Stomach smooth muscle (tissue), 2 donors: Measurements from ENCODE around the gene DRC1.

Experiments used
- H3K27ac ChIP-seq: one replicate; pipeline ENCODE4 v1.7.0; 2013; ENCODE audit warnings: mild to moderate bottlenecking, low read length, inconsistent platforms
- H3K27me3 ChIP-seq, 2 donors: one replicate each; pipeline ENCODE4 v1.7.0; 2013; ENCODE audit warnings: low read length in 2 of 2; ENCODE audit not compliant: insufficient read depth in 2 of 2, control insufficient read depth in 1 of 2
- H3K36me3 ChIP-seq, 2 donors: one replicate each; pipeline ENCODE4 v1.7.0; 2013; ENCODE audit warnings: low read length in 2 of 2; ENCODE audit not compliant: control insufficient read depth in 2 of 2, insufficient read depth in 2 of 2
- H3K4me1 ChIP-seq: one replicate; pipeline ENCODE4 v1.7.0; 2013; ENCODE audit warnings: low read length; ENCODE audit not compliant: control insufficient read depth, insufficient read depth
- H3K4me3 ChIP-seq, 2 donors: one replicate each; pipeline ENCODE4 v1.7.0; 2013; ENCODE audit warnings: low read length in 2 of 2
- H3K9ac ChIP-seq, 2 donors: one replicate each; pipeline ENCODE4 v1.7.0; 2013; ENCODE audit warnings: low read length in 2 of 2, mild to moderate bottlenecking in 1 of 2
- H3K9me3 ChIP-seq, 2 donors: one replicate each; pipeline ENCODE4 v1.7.0; 2013; ENCODE audit warnings: low read length in 2 of 2; ENCODE audit not compliant: control insufficient read depth in 2 of 2
- donor health status: healthy.
- donor health status: Pancreatic carcinoma.

The DRC1 gene

DNA sequence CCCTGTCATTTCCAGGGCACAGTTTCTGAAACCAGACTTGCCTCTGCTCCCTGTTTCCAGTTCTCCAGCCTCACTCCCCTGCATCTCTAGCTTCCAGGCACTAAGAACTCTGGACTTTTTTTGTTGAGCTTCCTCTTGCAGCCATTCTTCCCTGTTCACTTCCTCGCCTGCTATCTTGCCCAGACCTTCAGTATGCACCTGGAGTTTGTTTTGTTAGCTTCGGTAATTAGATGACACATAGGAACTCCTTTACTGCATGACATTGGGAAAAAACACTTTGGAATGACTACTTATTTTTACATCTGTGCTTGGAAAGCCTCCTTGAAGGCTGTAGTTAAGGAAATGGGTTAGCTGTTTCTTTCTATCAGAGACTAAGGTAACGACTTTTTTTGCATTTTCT is 41.0 kb downstream of the DRC1 start:
- H3K9ac ChIP-seq = no peak overlapping the region
- H3K9me3 ChIP-seq = no peaks in the 10 kb centered on the region
- no peak overlapping the region for H3K4me3 ChIP-seq
- no peak overlapping the region for H3K27ac ChIP-seq
- no peaks in the 10 kb centered on the region for H3K4me1 ChIP-seq
- no peaks in the 10 kb centered on the region for H3K36me3 ChIP-seq
- H3K27me3 ChIP-seq = no peaks in the 10 kb centered on the region

DNA sequence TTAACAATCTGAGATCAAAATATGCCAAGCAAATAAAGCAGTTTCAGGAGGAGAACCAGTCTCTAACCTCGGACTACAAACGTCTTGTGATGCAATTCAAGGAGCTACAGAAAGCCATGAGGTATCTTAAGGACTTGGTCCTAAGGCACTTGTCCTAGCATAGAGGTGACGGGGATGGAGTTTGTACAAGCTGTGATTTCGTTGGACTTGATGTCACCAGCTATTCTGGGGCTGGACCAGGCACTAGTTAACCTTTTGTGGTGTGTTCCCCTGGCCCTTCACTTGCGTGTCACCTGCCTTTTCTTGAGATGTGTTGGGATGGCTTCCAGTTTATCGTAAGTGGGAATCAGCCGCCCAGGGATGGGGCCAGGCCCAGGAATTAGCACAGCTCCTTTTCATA is 42.5 kb downstream of the DRC1 start:
- Histone ChIP-seq H3K27me3 (peaks cover 0 to under 1% of the 10 kb centered on the region in 2 donors), H3K9ac (no peak overlapping the region), H3K4me1 (no peaks in the 10 kb centered on the region), H3K9me3 (no peaks in the 10 kb centered on the region), H3K4me3 (no peak overlapping the region), H3K27ac (no peak overlapping the region), H3K36me3 (no peaks in the 10 kb centered on the region)

DNA sequence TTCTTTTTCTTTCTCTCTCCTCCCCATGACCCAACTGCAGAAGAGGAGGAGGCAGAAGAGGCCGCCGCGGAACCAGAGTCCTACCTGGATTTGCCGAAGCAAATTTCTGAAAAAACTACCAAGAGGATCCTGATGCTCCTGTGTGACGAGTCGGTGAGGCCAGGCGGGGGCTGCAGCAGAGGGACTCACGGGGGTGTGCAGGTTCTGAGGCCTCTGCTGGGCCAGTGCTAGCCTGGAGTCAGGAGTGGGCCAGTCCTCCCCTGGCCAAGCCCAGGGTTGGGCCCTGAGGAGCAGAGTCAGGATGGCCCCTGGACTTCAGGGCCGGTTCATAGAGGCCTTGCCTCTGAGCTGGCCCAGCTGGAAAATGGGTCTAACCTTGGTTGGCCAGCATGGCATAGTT is 46.9 kb downstream of the DRC1 start:
- Histone ChIP-seq H3K9ac (no peak overlapping the region), H3K27me3 (peaks cover 2 to 3% of the 10 kb centered on the region in 2 donors), H3K27ac (no peak overlapping the region), H3K9me3 (no peaks in the 10 kb centered on the region), H3K4me3 (no peak overlapping the region), H3K36me3 (no peaks in the 10 kb centered on the region), H3K4me1 (no peaks in the 10 kb centered on the region)

DNA sequence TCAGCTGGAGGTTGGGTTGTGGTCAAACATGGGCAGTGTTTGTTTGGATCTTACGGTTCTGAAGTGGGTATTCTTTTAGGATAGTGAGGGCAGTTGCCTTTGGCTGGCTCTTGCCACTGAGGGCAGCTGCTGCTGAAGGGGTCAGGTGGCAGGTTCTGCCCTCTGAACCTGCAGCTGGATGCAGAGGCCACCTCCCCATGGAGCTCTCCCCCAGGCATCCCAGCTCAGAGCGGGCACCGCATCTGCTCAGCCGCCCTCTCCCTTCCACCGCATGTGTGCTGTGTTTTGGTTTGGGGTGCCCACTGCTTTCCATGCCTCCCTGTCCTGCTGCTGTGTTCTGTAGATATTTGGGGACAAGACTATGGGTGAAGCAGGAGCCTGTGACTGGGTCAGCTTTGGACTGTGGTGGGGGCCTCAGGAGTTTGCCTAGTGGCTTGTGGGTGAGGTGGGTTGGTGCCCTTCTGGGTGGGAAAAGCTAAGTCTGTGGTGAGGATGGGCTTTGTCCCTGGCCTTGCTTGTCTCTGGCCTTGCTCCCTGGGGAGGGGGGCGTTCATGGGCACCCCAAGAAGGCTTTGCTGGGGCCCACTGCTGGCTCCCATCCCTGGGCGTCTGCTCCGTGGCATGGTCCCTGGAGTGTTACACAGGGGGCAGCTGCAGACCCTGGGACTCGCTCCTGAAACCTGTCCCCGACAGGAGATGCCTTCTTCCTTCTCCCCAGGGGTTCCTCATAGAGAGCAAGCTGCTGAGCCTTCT is 47.7 kb downstream of the DRC1 start:
- H3K27ac ChIP-seq = no peak overlapping the region
- no peak overlapping the region for H3K9ac ChIP-seq
- H3K4me3 ChIP-seq = no peak overlapping the region
- no peaks in the 10 kb centered on the region for H3K36me3 ChIP-seq
- H3K9me3 ChIP-seq = no peaks in the 10 kb centered on the region
- no peaks in the 10 kb centered on the region for H3K4me1 ChIP-seq
- H3K27me3 ChIP-seq = peaks cover 2 to 3% of the 10 kb centered on the region in 2 donors

DNA sequence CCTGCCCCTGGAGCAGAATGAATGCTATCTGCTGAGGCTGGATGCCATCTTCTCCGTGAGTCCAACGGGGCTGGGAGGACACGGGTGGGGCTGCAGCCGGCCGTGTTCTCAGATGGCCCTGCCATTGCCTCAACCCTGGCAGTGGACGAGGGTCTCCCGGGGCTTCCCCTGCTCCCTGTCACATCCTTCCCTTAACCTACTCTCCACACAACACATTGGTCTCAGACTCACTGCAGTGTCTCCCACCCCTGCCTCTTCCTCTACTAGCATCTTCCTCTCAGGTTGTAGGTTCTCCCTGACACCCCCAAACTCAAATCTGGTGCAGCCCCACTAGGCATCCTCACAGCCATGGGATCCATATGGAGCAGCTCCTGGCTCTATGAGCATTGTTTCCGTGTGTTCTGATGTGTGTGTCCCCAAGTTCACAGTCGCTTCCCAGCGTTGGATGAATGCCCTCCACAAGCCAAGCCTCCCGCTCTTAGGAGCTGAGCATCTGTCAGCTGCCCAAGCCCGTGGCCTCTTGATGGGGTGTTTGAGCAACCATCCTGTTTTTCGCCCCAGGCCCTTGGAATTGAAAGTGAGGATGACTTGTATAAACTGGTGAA is 48.4 kb downstream of the DRC1 start:
- no peaks in the 10 kb centered on the region for H3K36me3 ChIP-seq
- H3K4me1 ChIP-seq = no peaks in the 10 kb centered on the region
- peaks cover 2 to 3% of the 10 kb centered on the region in 2 donors for H3K27me3 ChIP-seq
- no peak overlapping the region for H3K4me3 ChIP-seq
- no peak overlapping the region for H3K27ac ChIP-seq
- H3K9ac ChIP-seq = no peak overlapping the region
- H3K9me3 ChIP-seq = no peaks in the 10 kb centered on the region

DNA sequence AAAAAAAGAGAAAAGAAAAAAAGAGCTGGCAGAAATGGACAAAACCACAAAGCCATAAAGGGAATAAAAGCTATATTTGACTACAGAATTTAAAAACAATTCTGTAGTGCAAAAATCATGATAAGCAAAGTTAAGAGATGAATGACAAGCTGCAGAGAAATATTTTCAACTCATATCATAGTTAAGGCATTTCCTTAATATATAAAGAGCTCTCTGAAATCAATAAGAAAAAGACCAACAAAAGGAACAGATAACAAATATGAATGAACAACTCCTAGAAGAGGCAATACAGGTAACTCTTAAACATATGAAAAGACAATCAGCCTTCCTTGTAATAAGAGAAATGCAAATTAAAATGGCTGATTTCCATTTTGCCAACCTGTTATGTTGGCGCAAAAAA is 50.0 kb downstream of the DRC1 start:
- Histone ChIP-seq H3K36me3 (no peaks in the 10 kb centered on the region), H3K9me3 (no peaks in the 10 kb centered on the region), H3K4me1 (peaks cover 2% of the 10 kb centered on the region), H3K4me3 (no peak overlapping the region), H3K27me3 (peaks cover 2 to 3% of the 10 kb centered on the region in 2 donors), H3K27ac (no peak overlapping the region), H3K9ac (no peak overlapping the region)

DNA sequence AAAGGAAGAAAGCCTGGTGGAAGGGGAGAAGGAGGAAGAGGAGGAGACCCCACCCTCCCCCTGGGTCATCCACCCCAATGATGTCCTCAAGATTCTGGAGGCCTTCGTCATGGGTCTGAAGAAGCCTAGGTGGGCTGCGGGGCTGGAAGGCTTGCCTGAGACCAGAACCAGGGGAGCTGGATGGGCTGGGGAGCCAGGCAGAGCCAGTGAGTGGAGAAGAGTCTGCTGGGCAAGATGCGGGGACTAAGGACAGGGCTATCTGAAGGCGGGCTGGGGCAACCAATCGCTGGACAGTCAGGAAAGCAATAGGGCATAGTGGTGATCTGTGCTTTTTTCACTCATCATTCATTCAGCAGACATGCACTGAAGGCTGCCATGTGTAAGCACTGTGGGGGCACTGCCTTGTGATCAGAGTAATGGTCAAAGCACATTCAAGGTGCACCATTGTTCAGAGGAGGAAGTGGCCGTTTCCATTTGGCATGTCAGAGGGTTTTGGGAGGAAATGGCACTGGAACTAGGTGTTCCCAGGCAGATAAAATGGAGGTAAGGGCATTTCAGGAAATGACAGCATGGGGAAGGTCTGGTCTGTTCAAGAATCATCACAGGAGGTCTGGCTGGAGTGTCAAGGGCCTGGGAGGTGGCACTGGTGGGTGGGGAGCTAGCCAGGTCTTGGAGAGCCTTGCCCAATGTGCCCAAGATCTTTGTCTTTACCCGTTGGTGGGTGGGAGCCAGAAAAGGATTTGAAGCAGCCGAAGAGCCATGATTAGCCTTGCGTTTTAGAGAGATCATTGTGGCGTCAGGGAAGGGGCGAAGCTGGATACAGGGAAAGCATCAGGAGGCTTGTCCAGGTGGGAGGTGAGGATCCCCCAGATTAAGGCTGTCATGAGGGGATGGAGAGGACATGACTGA is 52.0 kb downstream of the DRC1 start:
- Histone ChIP-seq H3K9me3 (no peaks in the 10 kb centered on the region), H3K27me3 (peaks cover 2 to 3% of the 10 kb centered on the region in 2 donors), H3K9ac (no peak overlapping the region), H3K36me3 (no peaks in the 10 kb centered on the region), H3K27ac (no peak overlapping the region), H3K4me1 (peaks cover 2% of the 10 kb centered on the region), H3K4me3 (no peak overlapping the region)

DNA sequence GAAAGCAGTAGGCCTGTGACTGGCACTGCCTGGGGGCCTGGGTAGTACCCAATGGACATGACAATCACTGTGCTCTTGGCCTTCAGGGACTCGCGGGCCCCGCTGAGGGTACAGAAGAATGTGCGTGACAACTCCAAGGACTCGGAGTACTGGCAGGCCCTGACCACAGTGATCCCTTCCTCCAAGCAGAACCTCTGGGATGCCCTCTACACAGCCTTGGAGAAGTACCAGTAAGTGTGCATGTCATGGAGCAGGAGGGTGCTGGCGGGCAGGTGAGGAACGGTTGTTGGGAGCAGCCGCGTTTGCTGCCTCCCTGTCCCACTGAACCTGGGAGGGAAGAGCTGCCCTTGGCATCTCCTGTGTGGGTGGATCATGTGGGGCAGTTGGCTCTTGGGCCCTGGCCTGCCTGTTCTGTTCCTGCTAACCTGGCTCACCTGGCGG is 52.9 kb downstream of the DRC1 start:
- Histone ChIP-seq H3K27ac (no peak overlapping the region), H3K27me3 (peaks cover 0 to 3% of the 10 kb centered on the region in 2 donors), H3K9me3 (no peaks in the 10 kb centered on the region), H3K4me1 (peaks cover 2% of the 10 kb centered on the region), H3K9ac (no peak overlapping the region), H3K36me3 (no peaks in the 10 kb centered on the region), H3K4me3 (no peak overlapping the region)

DNA sequence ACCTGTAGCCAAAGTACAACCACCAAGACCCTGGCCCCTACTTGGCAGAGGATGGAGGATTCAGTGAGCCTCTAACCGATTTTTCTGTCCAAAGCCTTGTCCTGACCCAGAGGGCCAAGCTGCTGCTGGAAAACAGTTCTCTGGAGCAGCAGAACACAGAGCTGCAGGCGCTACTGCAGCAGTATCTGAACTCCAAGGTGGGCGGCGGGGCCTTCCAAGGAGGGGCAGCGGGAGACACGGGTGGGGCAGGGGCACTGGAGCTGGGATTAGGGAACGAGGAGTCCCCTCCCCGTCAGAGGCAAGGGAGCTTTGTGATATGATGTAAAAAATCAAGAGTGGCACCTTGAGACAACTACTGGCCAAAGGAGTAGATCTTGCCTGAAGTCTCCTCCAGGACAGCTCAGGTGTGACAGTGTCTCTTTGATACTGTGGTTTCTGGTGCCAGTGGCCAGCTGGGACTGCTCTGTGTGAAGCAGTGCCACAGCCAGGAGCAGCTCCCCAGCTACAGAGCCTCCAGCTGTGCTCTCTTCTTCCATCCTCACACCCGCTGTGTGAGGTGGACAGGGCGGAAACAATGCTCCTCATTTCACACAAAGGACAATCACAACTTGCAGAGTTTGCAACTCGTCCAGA is 53.4 kb downstream of the DRC1 start:
- H3K4me3 ChIP-seq = no peak overlapping the region
- H3K36me3 ChIP-seq = no peaks in the 10 kb centered on the region
- no peaks in the 10 kb centered on the region for H3K9me3 ChIP-seq
- H3K27me3 ChIP-seq = no peaks in the 10 kb centered on the region
- H3K9ac ChIP-seq = no peak overlapping the region
- H3K27ac ChIP-seq = no peak overlapping the region
- peaks cover 2% of the 10 kb centered on the region for H3K4me1 ChIP-seq

DNA sequence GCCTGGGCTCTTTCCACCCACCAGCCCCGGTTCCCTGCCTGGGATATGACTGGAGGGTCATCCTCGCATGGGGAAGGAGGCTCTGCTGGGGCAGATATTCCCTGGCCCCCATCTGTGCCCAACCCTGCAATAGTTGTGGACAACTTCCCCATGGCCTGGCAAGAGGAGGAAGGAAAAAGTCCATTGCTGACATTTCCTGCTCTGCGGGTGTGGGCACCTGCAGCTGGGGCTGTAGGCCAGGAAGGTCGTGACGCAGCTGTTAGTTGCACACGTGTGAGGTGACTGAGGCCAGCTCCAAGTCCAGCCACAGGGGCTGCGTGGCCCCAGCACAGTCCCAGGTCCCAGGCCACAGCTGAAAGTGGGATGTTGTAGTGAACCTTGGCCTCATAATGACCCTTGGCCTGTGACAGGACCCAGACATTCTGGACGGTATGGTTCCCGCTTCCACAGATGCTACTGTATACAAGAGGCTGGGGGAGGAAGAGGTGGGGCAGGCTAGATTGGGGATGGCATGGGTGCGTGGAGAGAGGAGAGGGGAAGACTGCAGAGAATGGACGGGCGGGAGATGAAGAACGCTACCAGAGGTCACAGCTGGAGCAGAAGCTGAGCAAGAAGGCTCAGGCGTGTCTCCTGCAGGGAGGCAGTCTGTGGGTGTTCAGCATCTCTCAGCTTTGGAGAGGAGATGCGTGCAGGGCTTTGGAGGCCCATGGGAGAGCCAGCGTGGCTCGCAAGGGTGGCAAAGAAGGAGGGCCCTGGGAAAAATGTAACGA is 54.1 kb downstream of the DRC1 start:
- no peak overlapping the region for H3K27ac ChIP-seq
- no peak overlapping the region for H3K9ac ChIP-seq
- H3K9me3 ChIP-seq = no peaks in the 10 kb centered on the region

More for the DNA sequence above, 54.1 kb downstream of the DRC1 start:
- H3K36me3 ChIP-seq = no peaks in the 10 kb centered on the region
- no peak overlapping the region for H3K4me3 ChIP-seq
- H3K4me1 ChIP-seq = peaks cover 2% of the 10 kb centered on the region
- no peaks in the 10 kb centered on the region for H3K27me3 ChIP-seq
